MM.1S (cell line): ENCODE measurements around the gene TPI1.

Source experiments
- DNase-seq: peaks from one replicate; pipeline ENCODE4 v3.0.0-alpha.2; 2015
- H2AFZ ChIP-seq: fragments of 300-600 bp; sonication (generic); 2 replicates; pipeline ENCODE4 v1.6.0; 2016; ENCODE audit warnings: antibody characterized with exemption, low read length
- H3F3A ChIP-seq: fragments of 300-600 bp; sonication (generic); 2 replicates; pipeline ENCODE4 v1.6.1; 2016; ENCODE audit warnings: mild to moderate bottlenecking, antibody characterized with exemption, low read length, moderate library complexity, mixed read lengths; ENCODE audit not compliant: insufficient read depth
- H3K27ac ChIP-seq: fragments of 300-600 bp; sonication (generic); 2 replicates; pipeline ENCODE4 v1.5.1; 2016; ENCODE audit warnings: mild to moderate bottlenecking, low read length
- H3K27me3 ChIP-seq: fragments of 300-600 bp; sonication (generic); replicated peaks from 2 replicates; pipeline ENCODE4 v1.6.0; 2016; ENCODE audit warnings: low read length; ENCODE audit not compliant: insufficient read depth
- H3K36me3 ChIP-seq: fragments of 300-600 bp; sonication (generic); replicated peaks from 2 replicates; pipeline ENCODE4 v1.6.1; 2016; ENCODE audit warnings: mild to moderate bottlenecking, low read length, mixed read lengths; ENCODE audit not compliant: insufficient read depth
- H3K4me1 ChIP-seq: fragments of 300-600 bp; sonication (generic); 2 replicates; pipeline ENCODE4 v1.6.1; 2016; ENCODE audit warnings: low read length, mixed read lengths
- H3K4me2 ChIP-seq: fragments of 300-600 bp; sonication (generic); 2 replicates; pipeline ENCODE4 v1.6.0; 2016; ENCODE audit warnings: low read depth, low read length
- H3K4me3 ChIP-seq: fragments of 300-600 bp; sonication (generic); 2 replicates; pipeline ENCODE4 v1.5.1; 2016; ENCODE audit warnings: low read length, mixed read lengths
- H3K79me2 ChIP-seq: fragments of 300-600 bp; sonication (generic); 2 replicates; pipeline ENCODE4 v1.6.1; 2016; ENCODE audit warnings: mixed run types, low read length, mixed read lengths
- H3K9ac ChIP-seq: fragments of 300-600 bp; sonication (generic); 2 replicates; pipeline ENCODE4 v1.6.1; 2016; ENCODE audit warnings: low read length, mixed read lengths
- H3K9me2 ChIP-seq: fragments of 300-600 bp; sonication (generic); replicated peaks from 2 replicates; pipeline ENCODE4 v1.6.1; 2016; ENCODE audit warnings: mild to moderate bottlenecking, low read length, mixed read lengths; ENCODE audit not compliant: insufficient read depth
- H3K9me3 ChIP-seq: fragments of 300-600 bp; sonication (generic); replicated peaks from 2 replicates; pipeline ENCODE4 v1.6.1; 2016; ENCODE audit warnings: mild to moderate bottlenecking, low read length, mixed read lengths; ENCODE audit not compliant: insufficient read depth
- H4K20me1 ChIP-seq: fragments of 300-600 bp; sonication (generic); 2 replicates; pipeline ENCODE4 v1.6.1; 2016; ENCODE audit warnings: mild to moderate bottlenecking, low read length, moderate library complexity, mixed read lengths; ENCODE audit not compliant: insufficient read depth
- EZH2 ChIP-seq: fragments of 300-600 bp; sonication (generic); optimal IDR thresholded peaks from 2 replicates; pipeline ENCODE3; 2017; ENCODE audit warnings: low read depth, mild to moderate bottlenecking, antibody characterized with exemption, low read length, mixed read lengths
- EZH2phosphoT487 ChIP-seq: fragments of 300-600 bp; sonication (generic); IDR thresholded peaks from 2 replicates; pipeline ENCODE4 v1.6.1; 2018; ENCODE audit warnings: antibody characterized with exemption, low read length
- TF ChIP-seq, protein P1 (sequence below): fragments of 300-600 bp; sonication (generic); IDR thresholded peaks from 2 replicates; pipeline ENCODE4 v1.5.1; 2016; ENCODE audit warnings: antibody characterized with exemption, low read length, mixed read lengths

TPI1 gene

DNA sequence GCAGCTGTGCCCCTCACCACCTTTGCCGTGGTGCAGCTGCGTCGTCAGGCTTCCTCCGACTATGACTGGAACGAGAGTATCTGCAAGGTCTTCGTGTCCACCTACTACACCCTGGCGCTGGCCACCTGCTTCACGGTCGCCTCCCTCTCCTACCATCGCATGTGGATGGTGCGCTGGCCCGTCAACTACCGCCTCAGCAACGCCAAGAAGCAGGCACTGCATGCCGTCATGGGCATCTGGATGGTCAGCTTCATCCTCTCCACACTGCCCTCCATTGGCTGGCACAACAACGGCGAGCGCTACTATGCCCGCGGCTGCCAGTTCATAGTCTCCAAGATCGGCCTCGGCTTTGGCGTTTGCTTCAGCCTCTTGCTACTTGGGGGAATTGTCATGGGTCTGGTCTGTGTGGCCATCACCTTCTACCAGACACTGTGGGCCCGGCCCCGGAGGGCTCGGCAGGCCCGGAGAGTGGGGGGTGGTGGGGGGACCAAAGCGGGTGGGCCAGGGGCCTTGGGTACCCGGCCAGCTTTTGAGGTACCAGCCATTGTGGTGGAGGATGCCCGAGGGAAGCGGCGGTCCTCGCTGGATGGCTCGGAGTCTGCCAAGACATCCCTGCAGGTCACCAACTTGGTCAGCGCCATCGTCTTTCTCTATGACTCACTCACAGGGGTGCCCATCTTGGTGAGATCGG, 43.1 kb upstream of the TPI1 start:
- peaks cover 4% of the 10 kb centered on the region; the same call in 1 of the 2 replicates for H3K4me1 ChIP-seq
- no peak for DNase-seq

DNA sequence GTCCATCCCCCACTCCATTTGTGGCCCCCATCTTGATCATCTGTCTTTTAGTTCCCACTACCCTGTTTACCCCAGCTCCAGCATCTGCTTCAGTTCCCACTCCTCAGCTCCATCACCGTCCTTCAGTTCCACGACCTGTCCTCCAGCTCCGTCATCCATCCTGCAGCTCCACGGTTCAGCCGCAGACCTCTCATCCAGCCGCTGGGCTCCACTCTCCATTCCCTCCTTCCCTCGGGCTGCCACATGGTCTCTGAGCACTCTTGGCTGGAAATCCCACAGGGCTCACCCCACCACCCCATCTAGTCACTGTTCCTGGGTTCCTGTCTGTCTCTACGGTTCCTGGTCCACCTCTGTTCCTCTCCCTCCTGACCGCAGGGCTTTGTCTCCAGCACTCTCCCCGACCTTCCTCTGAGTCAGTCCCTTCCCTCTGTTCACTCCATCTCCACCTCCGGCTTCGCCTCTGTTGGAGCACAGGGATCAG, 42.4 kb upstream of the TPI1 start:
- Histone ChIP-seq H3K4me3 (no peak overlapping the region), H3K36me3 (no peaks in the 10 kb centered on the region), H3K79me2 (no peaks in the 10 kb centered on the region), H3F3A (no peaks in the 10 kb centered on the region), H2AFZ (no peak overlapping the region), H3K9ac (no peak overlapping the region), H3K4me1 (peaks cover 4% of the 10 kb centered on the region; the same call in 1 of the 2 replicates), H3K9me2 (no peaks in the 10 kb centered on the region), H4K20me1 (no peaks in the 10 kb centered on the region), H3K9me3 (no peaks in the 10 kb centered on the region), H3K4me2 (peak overlapping the region; percentile 13; the same call in 1 of the 2 replicates), H3K27ac (no peak overlapping the region), H3K27me3 (peaks cover 93% of the 10 kb centered on the region)
- TF ChIP-seq EZH2phosphoT487: no peak; the same call in 1 of the 2 replicates
- no peak for TF ChIP-seq EZH2
- TF ChIP-seq, protein P1, sequence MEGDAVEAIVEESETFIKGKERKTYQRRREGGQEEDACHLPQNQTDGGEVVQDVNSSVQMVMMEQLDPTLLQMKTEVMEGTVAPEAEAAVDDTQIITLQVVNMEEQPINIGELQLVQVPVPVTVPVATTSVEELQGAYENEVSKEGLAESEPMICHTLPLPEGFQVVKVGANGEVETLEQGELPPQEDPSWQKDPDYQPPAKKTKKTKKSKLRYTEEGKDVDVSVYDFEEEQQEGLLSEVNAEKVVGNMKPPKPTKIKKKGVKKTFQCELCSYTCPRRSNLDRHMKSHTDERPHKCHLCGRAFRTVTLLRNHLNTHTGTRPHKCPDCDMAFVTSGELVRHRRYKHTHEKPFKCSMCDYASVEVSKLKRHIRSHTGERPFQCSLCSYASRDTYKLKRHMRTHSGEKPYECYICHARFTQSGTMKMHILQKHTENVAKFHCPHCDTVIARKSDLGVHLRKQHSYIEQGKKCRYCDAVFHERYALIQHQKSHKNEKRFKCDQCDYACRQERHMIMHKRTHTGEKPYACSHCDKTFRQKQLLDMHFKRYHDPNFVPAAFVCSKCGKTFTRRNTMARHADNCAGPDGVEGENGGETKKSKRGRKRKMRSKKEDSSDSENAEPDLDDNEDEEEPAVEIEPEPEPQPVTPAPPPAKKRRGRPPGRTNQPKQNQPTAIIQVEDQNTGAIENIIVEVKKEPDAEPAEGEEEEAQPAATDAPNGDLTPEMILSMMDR: no peak
- DNase-seq: no peak

More for the DNA sequence above, 43.1 kb upstream of the TPI1 start:
- H3K9ac ChIP-seq: no peak overlapping the region
- H3F3A ChIP-seq: no peaks in the 10 kb centered on the region
- peaks cover 93% of the 10 kb centered on the region for H3K27me3 ChIP-seq
- no peak overlapping the region for H2AFZ ChIP-seq
- H3K4me3 ChIP-seq: no peak overlapping the region
- H3K79me2 ChIP-seq: no peaks in the 10 kb centered on the region
- TF ChIP-seq, protein P1: no peak
- TF ChIP-seq EZH2phosphoT487: no peak
- no peak for TF ChIP-seq EZH2
- H4K20me1 ChIP-seq: no peaks in the 10 kb centered on the region
- no peak overlapping the region for H3K4me2 ChIP-seq
- H3K27ac ChIP-seq: no peak overlapping the region
- H3K36me3 ChIP-seq: no peaks in the 10 kb centered on the region
- no peaks in the 10 kb centered on the region for H3K9me3 ChIP-seq
- no peaks in the 10 kb centered on the region for H3K9me2 ChIP-seq

DNA sequence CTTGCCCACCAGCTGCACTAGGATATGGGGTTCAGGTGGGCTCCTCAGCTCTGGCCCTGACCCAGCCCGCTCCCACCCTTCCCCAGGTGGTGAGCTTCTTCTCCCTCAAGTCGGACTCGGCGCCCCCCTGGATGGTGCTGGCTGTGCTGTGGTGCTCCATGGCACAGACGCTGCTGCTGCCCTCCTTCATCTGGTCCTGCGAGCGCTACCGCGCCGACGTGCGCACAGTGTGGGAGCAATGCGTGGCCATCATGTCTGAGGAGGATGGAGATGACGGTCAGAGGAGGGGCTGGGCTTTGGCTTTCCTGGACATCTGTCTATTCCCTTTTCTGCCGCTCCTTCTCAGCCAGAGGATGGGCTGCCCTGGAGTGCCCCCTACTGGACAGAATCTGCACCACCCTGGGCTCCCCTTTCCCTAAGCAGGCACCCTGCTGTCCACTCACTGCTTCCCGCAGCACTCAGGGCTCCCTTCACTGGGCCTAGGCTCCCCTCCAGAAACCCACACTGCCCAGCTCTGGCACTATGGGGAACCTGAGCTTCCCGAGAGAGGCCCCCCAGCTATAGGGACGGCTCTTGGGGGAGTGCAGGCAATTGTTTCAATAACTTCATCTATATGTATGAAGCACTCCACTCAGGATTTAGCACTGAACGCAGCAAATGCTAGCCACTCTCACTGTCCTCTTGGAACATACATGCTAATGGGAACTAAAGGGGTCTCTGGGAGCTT, 41.8 kb upstream of the TPI1 start:
- Histone ChIP-seq H3K9me2 (no peaks in the 10 kb centered on the region), H3K4me1 (peaks cover 4% of the 10 kb centered on the region; the same call in 1 of the 2 replicates), H3K9ac (no peak overlapping the region), H3F3A (no peaks in the 10 kb centered on the region), H4K20me1 (no peaks in the 10 kb centered on the region), H2AFZ (no peak overlapping the region), H3K79me2 (no peaks in the 10 kb centered on the region), H3K9me3 (no peaks in the 10 kb centered on the region), H3K4me3 (no peak overlapping the region), H3K27ac (no peak overlapping the region), H3K27me3 (peaks cover 93% of the 10 kb centered on the region), H3K4me2 (peak overlapping the region; percentile 13; the same call in 1 of the 2 replicates), H3K36me3 (no peaks in the 10 kb centered on the region)
- TF ChIP-seq EZH2phosphoT487: no peak
- TF ChIP-seq, protein P1: peak; percentile 87
- peak; percentile 63 for DNase-seq
